A549 (cell line): ENCODE data around the gene ATF4.
"Not testable (repeated sequence)": the region's sequence is repeated elsewhere in the genome, so short reads cannot be mapped to it uniquely, and the experiment has no call there.

Source experiments
- CHD2 ChIP-seq: fragments of 150-350 bp; IDR thresholded peaks from 2 replicates; pipeline ENCODE4 v1.6.1; 2014; ENCODE audit warnings: low read length; ENCODE audit not compliant: partially characterized antibody
- PHF8 ChIP-seq: fragments of 200-600 bp; sonication (generic); IDR thresholded peaks from 2 replicates; pipeline ENCODE4 v1.6.1; 2016; ENCODE audit warnings: low read depth, mild to moderate bottlenecking, antibody characterized with exemption, moderate library complexity, borderline replicate concordance
- RAD21 ChIP-seq, 2 experiments: fragments of >200 bp in 1 of 2; sonication (Bioruptor Twin) in 1 of 2; formaldehyde crosslinking in 1 of 2; IDR thresholded peaks in 1 of 2; conservative IDR thresholded peaks in 1 of 2; 2 replicates in 1 of 2; 3 replicates in 1 of 2; pipeline ENCODE4 v1.6.1; 2012 to 2018; ENCODE audit warnings: inconsistent platforms in 1 of 2
- TF ChIP-seq, protein P1 (sequence below): fragments of >200 bp; sonication (Bioruptor Twin); formaldehyde crosslinking; IDR thresholded peaks from 3 replicates; pipeline ENCODE4 v1.5.1; 2016
- TF ChIP-seq, protein P2 (sequence below): fragments of >200 bp; sonication (Bioruptor Twin); formaldehyde crosslinking; IDR thresholded peaks from 2 replicates; pipeline ENCODE4 v1.6.1; 2016

DNA sequence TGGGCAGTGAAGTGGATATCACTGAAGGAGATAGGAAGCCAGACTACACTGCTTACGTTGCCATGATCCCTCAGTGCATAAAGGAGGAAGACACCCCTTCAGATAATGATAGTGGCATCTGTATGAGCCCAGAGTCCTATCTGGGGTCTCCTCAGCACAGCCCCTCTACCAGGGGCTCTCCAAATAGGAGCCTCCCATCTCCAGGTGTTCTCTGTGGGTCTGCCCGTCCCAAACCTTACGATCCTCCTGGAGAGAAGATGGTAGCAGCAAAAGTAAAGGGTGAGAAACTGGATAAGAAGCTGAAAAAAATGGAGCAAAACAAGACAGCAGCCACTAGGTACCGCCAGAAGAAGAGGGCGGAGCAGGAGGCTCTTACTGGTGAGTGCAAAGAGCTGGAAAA, 1.7 kb downstream of the ATF4 start:
- not testable (repeated sequence) for TF ChIP-seq PHF8; RAD21 (conservative IDR thresholded peaks at IDR 0.05 in 1 of 2, IDR thresholded peaks at IDR 0.05 in 1 of 2); CHD2
- TF ChIP-seq, protein P1, sequence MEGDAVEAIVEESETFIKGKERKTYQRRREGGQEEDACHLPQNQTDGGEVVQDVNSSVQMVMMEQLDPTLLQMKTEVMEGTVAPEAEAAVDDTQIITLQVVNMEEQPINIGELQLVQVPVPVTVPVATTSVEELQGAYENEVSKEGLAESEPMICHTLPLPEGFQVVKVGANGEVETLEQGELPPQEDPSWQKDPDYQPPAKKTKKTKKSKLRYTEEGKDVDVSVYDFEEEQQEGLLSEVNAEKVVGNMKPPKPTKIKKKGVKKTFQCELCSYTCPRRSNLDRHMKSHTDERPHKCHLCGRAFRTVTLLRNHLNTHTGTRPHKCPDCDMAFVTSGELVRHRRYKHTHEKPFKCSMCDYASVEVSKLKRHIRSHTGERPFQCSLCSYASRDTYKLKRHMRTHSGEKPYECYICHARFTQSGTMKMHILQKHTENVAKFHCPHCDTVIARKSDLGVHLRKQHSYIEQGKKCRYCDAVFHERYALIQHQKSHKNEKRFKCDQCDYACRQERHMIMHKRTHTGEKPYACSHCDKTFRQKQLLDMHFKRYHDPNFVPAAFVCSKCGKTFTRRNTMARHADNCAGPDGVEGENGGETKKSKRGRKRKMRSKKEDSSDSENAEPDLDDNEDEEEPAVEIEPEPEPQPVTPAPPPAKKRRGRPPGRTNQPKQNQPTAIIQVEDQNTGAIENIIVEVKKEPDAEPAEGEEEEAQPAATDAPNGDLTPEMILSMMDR: not testable (repeated sequence)
- TF ChIP-seq, protein P2, sequence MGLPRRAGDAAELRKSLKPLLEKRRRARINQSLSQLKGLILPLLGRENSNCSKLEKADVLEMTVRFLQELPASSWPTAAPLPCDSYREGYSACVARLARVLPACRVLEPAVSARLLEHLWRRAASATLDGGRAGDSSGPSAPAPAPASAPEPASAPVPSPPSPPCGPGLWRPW: not testable (repeated sequence)
